Kidney epithelial cell (primary cell): Measurements from ENCODE around the gene DVL1. TPM values are rescaled to one million over a fixed set of nuclear protein-coding genes. Genes with fewer than 3 reads are reported as not detected.

Source experiments
- total RNA-seq: library from RNA; depleted of rRNA; stranded (reverse); fragments of >200 nt; gene quantifications from 2 replicates; pipeline ENCODE4 v1.2.3, GENCODE V29; 2015

The DVL1 gene
- total RNA-seq, 1 donor from 2014 or later, result 87.3 TPM

Other genes with a start within 250 kb of the DVL1 start
- gene C1orf159, start 233.3 kb downstream of the DVL1 start, total RNA-seq, result 20.3 and 25.5 TPM in 2 replicates
- 0.27 TPM in 1 of 2 replicates, not detected in the other for gene TTLL10, start 175.5 kb downstream of the DVL1 start, total RNA-seq
- gene TNFRSF18, start 142.8 kb downstream of the DVL1 start, total RNA-seq, result 0.67 and 2.1 TPM in 2 replicates
- 0.25 and 3.6 TPM in 2 replicates for gene TNFRSF4, start 135.3 kb downstream of the DVL1 start, total RNA-seq
- gene SDF4, start 117.4 kb downstream of the DVL1 start, total RNA-seq, result 146 and 153 TPM in 2 replicates
- 43.7 and 48.6 TPM in 2 replicates for gene B3GALT6, start 117.2 kb downstream of the DVL1 start, total RNA-seq
- 0.88 and 1.4 TPM in 2 replicates for gene C1QTNF12, start 102.7 kb downstream of the DVL1 start, total RNA-seq
- 65.1 and 78.0 TPM in 2 replicates for gene UBE2J2, start 75.6 kb downstream of the DVL1 start, total RNA-seq
- 0.46 and 0.62 TPM in 2 replicates for gene SCNN1D, start 69.0 kb downstream of the DVL1 start, total RNA-seq
- gene ACAP3, start 41.5 kb downstream of the DVL1 start, total RNA-seq, result 37.9 and 43.1 TPM in 2 replicates
- gene PUSL1, start 40.8 kb downstream of the DVL1 start, total RNA-seq, result 45.1 and 59.9 TPM in 2 replicates
- 94.2 and 123 TPM in 2 replicates for gene INTS11, start 24.8 kb downstream of the DVL1 start, total RNA-seq
- gene CPTP, start 24.6 kb downstream of the DVL1 start, total RNA-seq, result 44.3 and 59.5 TPM in 2 replicates
- 0.08 and 1.0 TPM in 2 replicates for gene TAS1R3, start 18.1 kb downstream of the DVL1 start, total RNA-seq
- 106 and 165 TPM in 2 replicates for gene MXRA8, start 9.1 kb upstream of the DVL1 start, total RNA-seq
- gene AURKAIP1, start 25.8 kb upstream of the DVL1 start, total RNA-seq, result 201 and 204 TPM in 2 replicates
- 134 and 136 TPM in 2 replicates for gene CCNL2, start 49.9 kb upstream of the DVL1 start, total RNA-seq
- gene MRPL20, start 57.9 kb upstream of the DVL1 start, total RNA-seq, result 134 and 159 TPM in 2 replicates
- 1.4 and 1.6 TPM in 2 replicates for gene ANKRD65, start 71.9 kb upstream of the DVL1 start, total RNA-seq
- 27.6 and 28.3 TPM in 2 replicates for gene VWA1, start 86.3 kb upstream of the DVL1 start, total RNA-seq
- 0.38 and 0.75 TPM in 2 replicates for gene ATAD3C, start 100.3 kb upstream of the DVL1 start, total RNA-seq
- gene ATAD3B, start 122.3 kb upstream of the DVL1 start, total RNA-seq, result 31.4 and 37.8 TPM in 2 replicates
- gene ATAD3A, start 162.7 kb upstream of the DVL1 start, total RNA-seq, result 51.5 and 53.6 TPM in 2 replicates
- 2.8 and 3.9 TPM in 2 replicates for gene TMEM240, start 191.2 kb upstream of the DVL1 start, total RNA-seq
- gene SSU72, start 225.4 kb upstream of the DVL1 start, total RNA-seq, result 69.0 and 87.3 TPM in 2 replicates